ENCODE measurements around the gene PSG1.
"Not testable (repeated sequence)": the region's sequence is repeated elsewhere in the genome, so short reads cannot be mapped to it uniquely, and the experiment has no call there.

Gene PSG1

GRCh38 chr19:42900561-42900960 lies 21.0 kb upstream of the PSG1 start:
- H3K27ac ChIP-seq (ENCODE audit: insufficient read depth in 1 of 2, low read depth in 1 of 2, low read length in 2 of 2, poor library complexity in 1 of 2, severe bottlenecking in 2 of 2); H3K4me1 ChIP-seq (ENCODE audit: control extremely low read depth in 1 of 4, control insufficient read depth in 4 of 4, insufficient read depth in 4 of 4, low read length in 3 of 4); H3K36me3 ChIP-seq (ENCODE audit: control insufficient read depth in 4 of 4, insufficient read depth in 4 of 4, low read length in 3 of 4); H3K4me3 ChIP-seq (ENCODE audit: control insufficient read depth in 1 of 7, extremely low read depth in 1 of 7, insufficient read depth in 4 of 7, low read depth in 2 of 7, low read length in 6 of 7); CTCF ChIA-PET; H3K9me3 ChIP-seq (ENCODE audit: control extremely low read depth in 1 of 5, control insufficient read depth in 4 of 5, insufficient read depth in 2 of 5, low read depth in 1 of 5, low read length in 4 of 5); POLR2A ChIA-PET; H3K27me3 ChIP-seq (replicated peaks in 2 of 5; ENCODE audit: control insufficient read depth in 4 of 5, insufficient read depth in 5 of 5, low read length in 4 of 5); DNase-seq: not testable (repeated sequence)
- WGBS (ENCODE audit: insufficient coverage) = 90% methylated on average over 2 of the region's 4 CpGs

GRCh38 chr19:42899674-42900073 lies 20.2 kb upstream of the PSG1 start:
- WGBS (ENCODE audit: insufficient coverage) = 93% methylated on average over 9 of the region's 12 CpGs
- CTCF ChIA-PET; H3K36me3 ChIP-seq (ENCODE audit: control insufficient read depth in 4 of 4, insufficient read depth in 4 of 4, low read length in 3 of 4): not testable (repeated sequence)

GRCh38 chr19:42899110-42899509 lies 19.6 kb upstream of the PSG1 start:
- H3K27me3 ChIP-seq (replicated peaks in 2 of 5; ENCODE audit: control insufficient read depth in 4 of 5, insufficient read depth in 5 of 5, low read length in 4 of 5); H3K4me3 ChIP-seq (ENCODE audit: control insufficient read depth in 1 of 7, extremely low read depth in 1 of 7, insufficient read depth in 4 of 7, low read depth in 2 of 7, low read length in 6 of 7); H3K4me1 ChIP-seq (ENCODE audit: control extremely low read depth in 1 of 4, control insufficient read depth in 4 of 4, insufficient read depth in 4 of 4, low read length in 3 of 4); DNase-seq; H3K36me3 ChIP-seq (ENCODE audit: control insufficient read depth in 4 of 4, insufficient read depth in 4 of 4, low read length in 3 of 4); POLR2A ChIA-PET; CTCF ChIA-PET; H3K27ac ChIP-seq (ENCODE audit: insufficient read depth in 1 of 2, low read depth in 1 of 2, low read length in 2 of 2, poor library complexity in 1 of 2, severe bottlenecking in 2 of 2); H3K9me3 ChIP-seq (ENCODE audit: control extremely low read depth in 1 of 5, control insufficient read depth in 4 of 5, insufficient read depth in 2 of 5, low read depth in 1 of 5, low read length in 4 of 5): not testable (repeated sequence)
- WGBS (ENCODE audit: insufficient coverage) = no CpG with 5 or more reads among the region's 1 CpG

More at GRCh38 chr19:42899674-42900073, 20.2 kb upstream of the PSG1 start:
- H3K9me3 ChIP-seq (ENCODE audit: control extremely low read depth in 1 of 5, control insufficient read depth in 4 of 5, insufficient read depth in 2 of 5, low read depth in 1 of 5, low read length in 4 of 5); H3K27me3 ChIP-seq (replicated peaks in 2 of 5; ENCODE audit: control insufficient read depth in 4 of 5, insufficient read depth in 5 of 5, low read length in 4 of 5); POLR2A ChIA-PET; H3K4me1 ChIP-seq (ENCODE audit: control extremely low read depth in 1 of 4, control insufficient read depth in 4 of 4, insufficient read depth in 4 of 4, low read length in 3 of 4); H3K27ac ChIP-seq (ENCODE audit: insufficient read depth in 1 of 2, low read depth in 1 of 2, low read length in 2 of 2, poor library complexity in 1 of 2, severe bottlenecking in 2 of 2); DNase-seq; H3K4me3 ChIP-seq (ENCODE audit: control insufficient read depth in 1 of 7, extremely low read depth in 1 of 7, insufficient read depth in 4 of 7, low read depth in 2 of 7, low read length in 6 of 7): not testable (repeated sequence)

GRCh38 chr19:42898656-42899055 lies 19.1 kb upstream of the PSG1 start:
- H3K27me3 ChIP-seq (replicated peaks in 2 of 5; ENCODE audit: control insufficient read depth in 4 of 5, insufficient read depth in 5 of 5, low read length in 4 of 5); H3K27ac ChIP-seq (ENCODE audit: insufficient read depth in 1 of 2, low read depth in 1 of 2, low read length in 2 of 2, poor library complexity in 1 of 2, severe bottlenecking in 2 of 2); H3K4me3 ChIP-seq (ENCODE audit: control insufficient read depth in 1 of 7, extremely low read depth in 1 of 7, insufficient read depth in 4 of 7, low read depth in 2 of 7, low read length in 6 of 7); DNase-seq; POLR2A ChIA-PET; H3K9me3 ChIP-seq (ENCODE audit: control extremely low read depth in 1 of 5, control insufficient read depth in 4 of 5, insufficient read depth in 2 of 5, low read depth in 1 of 5, low read length in 4 of 5); CTCF ChIA-PET; H3K36me3 ChIP-seq (ENCODE audit: control insufficient read depth in 4 of 4, insufficient read depth in 4 of 4, low read length in 3 of 4); H3K4me1 ChIP-seq (ENCODE audit: control extremely low read depth in 1 of 4, control insufficient read depth in 4 of 4, insufficient read depth in 4 of 4, low read length in 3 of 4): not testable (repeated sequence)
- no CpG with 5 or more reads among the region's 1 CpG for WGBS (ENCODE audit: insufficient coverage)

GRCh38 chr19:42897729-42898128 lies 18.2 kb upstream of the PSG1 start:
- H3K36me3 ChIP-seq (ENCODE audit: control insufficient read depth in 4 of 4, insufficient read depth in 4 of 4, low read length in 3 of 4); H3K9me3 ChIP-seq (ENCODE audit: control extremely low read depth in 1 of 5, control insufficient read depth in 4 of 5, insufficient read depth in 2 of 5, low read depth in 1 of 5, low read length in 4 of 5); H3K27ac ChIP-seq (ENCODE audit: insufficient read depth in 1 of 2, low read depth in 1 of 2, low read length in 2 of 2, poor library complexity in 1 of 2, severe bottlenecking in 2 of 2); POLR2A ChIA-PET; H3K4me3 ChIP-seq (ENCODE audit: control insufficient read depth in 1 of 7, extremely low read depth in 1 of 7, insufficient read depth in 4 of 7, low read depth in 2 of 7, low read length in 6 of 7); CTCF ChIA-PET; DNase-seq; H3K4me1 ChIP-seq (ENCODE audit: control extremely low read depth in 1 of 4, control insufficient read depth in 4 of 4, insufficient read depth in 4 of 4, low read length in 3 of 4); H3K27me3 ChIP-seq (replicated peaks in 2 of 5; ENCODE audit: control insufficient read depth in 4 of 5, insufficient read depth in 5 of 5, low read length in 4 of 5): not testable (repeated sequence)
- 100% methylated on average over 1 of the region's 1 CpG for WGBS (ENCODE audit: insufficient coverage)

- not testable (repeated sequence) for H3K27ac ChIP-seq (ENCODE audit: insufficient read depth in 1 of 2, low read depth in 1 of 2, low read length in 2 of 2, poor library complexity in 1 of 2, severe bottlenecking in 2 of 2)
Measured at GRCh38 chr19:42890446-42890845, 10.9 kb upstream of the PSG1 start.

GRCh38 chr19:42887876-42888445 lies 8.4 kb upstream of the PSG1 start:
- H3K4me1 ChIP-seq (ENCODE audit: control extremely low read depth in 1 of 4, control insufficient read depth in 4 of 4, insufficient read depth in 4 of 4, low read length in 3 of 4); CTCF ChIA-PET; DNase-seq; H3K9me3 ChIP-seq (ENCODE audit: control extremely low read depth in 1 of 5, control insufficient read depth in 4 of 5, insufficient read depth in 2 of 5, low read depth in 1 of 5, low read length in 4 of 5); H3K27ac ChIP-seq (ENCODE audit: insufficient read depth in 1 of 2, low read depth in 1 of 2, low read length in 2 of 2, poor library complexity in 1 of 2, severe bottlenecking in 2 of 2); H3K27me3 ChIP-seq (replicated peaks in 2 of 5; ENCODE audit: control insufficient read depth in 4 of 5, insufficient read depth in 5 of 5, low read length in 4 of 5); H3K4me3 ChIP-seq (ENCODE audit: control insufficient read depth in 1 of 7, extremely low read depth in 1 of 7, insufficient read depth in 4 of 7, low read depth in 2 of 7, low read length in 6 of 7); H3K36me3 ChIP-seq (ENCODE audit: control insufficient read depth in 4 of 4, insufficient read depth in 4 of 4, low read length in 3 of 4); POLR2A ChIA-PET: not testable (repeated sequence)

More at GRCh38 chr19:42890446-42890845, 10.9 kb upstream of the PSG1 start:
- H3K27me3 ChIP-seq (replicated peaks in 2 of 5; ENCODE audit: control insufficient read depth in 4 of 5, insufficient read depth in 5 of 5, low read length in 4 of 5); H3K4me3 ChIP-seq (ENCODE audit: control insufficient read depth in 1 of 7, extremely low read depth in 1 of 7, insufficient read depth in 4 of 7, low read depth in 2 of 7, low read length in 6 of 7); CTCF ChIA-PET; H3K4me1 ChIP-seq (ENCODE audit: control extremely low read depth in 1 of 4, control insufficient read depth in 4 of 4, insufficient read depth in 4 of 4, low read length in 3 of 4); POLR2A ChIA-PET; H3K36me3 ChIP-seq (ENCODE audit: control insufficient read depth in 4 of 4, insufficient read depth in 4 of 4, low read length in 3 of 4); H3K9me3 ChIP-seq (ENCODE audit: control extremely low read depth in 1 of 5, control insufficient read depth in 4 of 5, insufficient read depth in 2 of 5, low read depth in 1 of 5, low read length in 4 of 5); DNase-seq: not testable (repeated sequence)
- 95% methylated on average over 5 of the region's 7 CpGs for WGBS (ENCODE audit: insufficient coverage)

All from common myeloid progenitor, CD34-positive (primary cell).